ENCODE measurements around the gene MARK3.
"Not testable (repeated sequence)": the region's sequence is repeated elsewhere in the genome, so short reads cannot be mapped to it uniquely, and the experiment has no call there.

MARK3 gene

DNA sequence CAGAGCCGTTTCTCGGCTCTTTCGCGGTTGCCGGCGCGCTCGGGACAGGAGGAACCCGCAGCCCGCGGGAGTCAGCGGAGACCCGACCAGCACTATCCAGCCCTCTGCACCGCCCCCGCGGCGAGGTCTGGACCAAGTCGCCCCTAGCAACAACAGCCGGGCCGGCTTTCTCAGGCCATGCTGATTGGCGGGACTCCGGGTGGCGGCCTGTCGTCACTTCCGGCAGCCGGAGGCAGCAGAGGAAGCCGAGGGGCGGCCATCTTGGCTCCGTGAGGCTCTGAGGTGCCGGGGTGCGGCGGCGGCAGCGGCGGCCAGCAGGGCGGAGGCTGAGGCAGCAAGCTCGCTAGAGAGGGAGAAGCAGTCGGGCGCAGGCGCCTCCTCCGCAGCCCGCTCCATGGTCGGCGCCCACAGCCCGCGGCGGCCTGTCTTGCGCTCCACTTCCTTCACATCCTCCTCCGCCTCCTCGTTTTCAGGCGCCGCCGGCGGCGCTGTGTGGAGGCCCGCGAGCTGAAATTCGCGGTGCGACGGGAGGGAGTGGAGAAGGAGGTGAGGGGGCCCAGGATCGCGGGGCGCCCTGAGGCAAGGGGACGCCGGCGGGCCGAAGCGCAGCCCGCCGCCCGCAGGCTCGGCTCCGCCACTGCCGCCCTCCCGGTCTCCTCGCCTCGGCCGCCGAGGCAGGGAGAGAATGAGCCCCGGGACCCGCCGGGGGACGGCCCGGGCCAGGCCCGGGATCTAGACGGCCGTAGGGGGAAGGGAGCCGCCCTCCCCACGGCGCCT is at the start of gene MARK3:
TSS of gene MARK3 (plus strand) at position 264 of the 777 bp plus-strand sequence. CDS start 615 bp downstream, outside the sequence.
- peak; percentile 63 for DNase-seq

GRCh38 chr14:103336191-103336590 is 49.0 kb upstream of the MARK3 start:
- no peak for DNase-seq

- no peak for DNase-seq
Observed at GRCh38 chr14:103337794-103338193, 47.4 kb upstream of the MARK3 start.

DNA sequence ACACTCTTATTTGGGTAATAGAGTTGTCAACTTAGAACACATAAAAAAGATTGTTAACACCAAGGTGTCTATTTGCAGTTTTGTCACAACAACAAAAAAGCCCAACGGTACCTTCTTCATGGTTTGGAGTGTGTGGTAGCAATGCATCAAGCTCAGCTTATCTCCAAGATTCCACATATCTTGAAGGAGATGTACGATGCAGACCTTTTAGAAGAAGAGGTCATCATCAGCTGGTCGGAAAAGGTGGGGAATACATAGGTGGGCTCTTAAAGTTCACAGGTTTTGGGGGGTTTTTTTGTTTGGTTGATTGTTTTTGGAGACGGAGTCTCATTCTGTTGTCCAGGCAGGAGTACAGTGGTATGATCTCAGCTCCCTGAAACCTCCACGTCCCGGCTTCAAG is 45.7 kb upstream of the MARK3 start:
- no peak for DNase-seq

GRCh38 chr14:103340480-103341212 is 44.6 kb upstream of the MARK3 start:
- DNase-seq, result no peak

- DNase-seq, result no peak
Observed at GRCh38 chr14:103341250-103342129, 43.7 kb upstream of the MARK3 start.

- DNase-seq, result no peak
Observed at GRCh38 chr14:103343164-103343879, 41.9 kb upstream of the MARK3 start.

GRCh38 chr14:103343905-103344797 is 41.1 kb upstream of the MARK3 start:
- DNase-seq, result no peak

- no peak for DNase-seq
Observed at GRCh38 chr14:103346286-103346685, 38.9 kb upstream of the MARK3 start.

DNA sequence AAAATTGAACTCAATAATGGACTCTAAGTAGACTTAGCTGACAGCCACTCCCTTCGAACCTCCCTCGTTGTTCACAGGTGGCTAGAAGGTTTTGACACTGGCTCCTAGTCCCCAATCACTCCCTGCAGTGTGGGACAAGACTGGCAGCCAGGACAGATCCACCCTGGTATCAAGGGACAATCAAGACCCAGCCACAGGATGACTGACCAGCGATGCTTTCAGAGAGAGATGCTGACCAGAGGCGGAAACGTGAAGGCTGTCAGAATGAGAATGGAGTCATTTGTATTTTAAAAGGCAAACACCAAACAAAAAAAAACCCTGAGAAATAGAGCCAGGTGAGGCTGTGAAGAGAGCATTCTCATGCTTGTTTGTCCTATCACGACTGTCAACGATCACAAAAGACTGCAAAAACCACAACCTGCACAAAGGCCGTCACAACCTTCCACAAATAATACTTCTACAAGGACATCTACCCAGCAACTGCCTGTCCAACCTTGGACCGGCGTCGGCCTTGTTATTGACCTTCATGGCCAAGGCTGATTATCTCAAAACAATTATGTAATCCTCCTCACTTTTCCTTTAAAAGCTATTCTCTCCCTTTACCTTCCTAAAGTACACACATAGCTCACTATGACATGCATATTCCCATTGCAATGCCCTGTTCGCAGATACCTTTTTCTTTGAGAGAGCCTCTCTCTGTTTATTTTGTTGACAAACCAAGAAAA is 38.0 kb upstream of the MARK3 start:
- DNase-seq, result no peak

- DNase-seq, result no peak
Observed at GRCh38 chr14:103348154-103348553, 37.1 kb upstream of the MARK3 start.

DNA sequence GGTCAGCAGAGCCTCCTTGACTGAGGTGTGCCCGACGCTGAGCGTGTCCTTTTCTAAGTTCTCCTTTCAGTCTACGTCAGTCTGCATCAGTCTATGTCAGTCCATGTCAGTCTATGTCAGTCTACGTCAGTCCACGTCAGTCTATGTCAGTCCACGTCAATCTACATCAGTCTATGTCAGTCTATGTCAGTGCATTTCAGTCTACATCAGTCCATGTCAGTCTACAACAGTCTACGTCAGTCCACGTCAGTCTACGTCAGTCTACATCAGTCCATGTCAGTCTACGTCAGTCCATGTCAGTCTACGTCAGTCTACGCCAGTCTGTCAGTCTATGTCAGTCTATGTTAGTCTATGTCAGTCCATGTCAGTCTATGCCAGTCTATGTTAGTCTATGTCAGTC is 35.2 kb upstream of the MARK3 start:
- no peak for DNase-seq

- DNase-seq, result no peak
Observed at GRCh38 chr14:103353362-103353761, 31.9 kb upstream of the MARK3 start.

DNA sequence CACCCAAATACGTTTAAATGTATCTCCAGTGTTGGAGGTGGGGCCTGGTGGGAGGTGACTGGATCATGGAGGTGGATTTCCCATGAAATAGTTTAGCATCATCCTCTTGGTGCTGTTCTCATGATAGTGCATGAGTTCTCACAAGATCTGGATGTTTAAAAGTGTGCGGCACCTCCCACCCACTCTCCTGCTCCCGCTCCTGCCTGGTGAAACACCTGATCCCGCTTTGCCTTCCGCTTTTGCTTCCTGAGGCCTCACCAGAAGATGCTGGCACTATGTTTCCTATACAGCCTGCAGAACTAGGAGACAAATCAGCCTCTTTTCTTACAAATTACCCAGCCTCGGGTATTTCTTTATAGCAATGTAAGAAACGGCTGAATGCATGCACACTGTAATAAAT is 31.1 kb upstream of the MARK3 start:
- DNase-seq, result no peak

DNA sequence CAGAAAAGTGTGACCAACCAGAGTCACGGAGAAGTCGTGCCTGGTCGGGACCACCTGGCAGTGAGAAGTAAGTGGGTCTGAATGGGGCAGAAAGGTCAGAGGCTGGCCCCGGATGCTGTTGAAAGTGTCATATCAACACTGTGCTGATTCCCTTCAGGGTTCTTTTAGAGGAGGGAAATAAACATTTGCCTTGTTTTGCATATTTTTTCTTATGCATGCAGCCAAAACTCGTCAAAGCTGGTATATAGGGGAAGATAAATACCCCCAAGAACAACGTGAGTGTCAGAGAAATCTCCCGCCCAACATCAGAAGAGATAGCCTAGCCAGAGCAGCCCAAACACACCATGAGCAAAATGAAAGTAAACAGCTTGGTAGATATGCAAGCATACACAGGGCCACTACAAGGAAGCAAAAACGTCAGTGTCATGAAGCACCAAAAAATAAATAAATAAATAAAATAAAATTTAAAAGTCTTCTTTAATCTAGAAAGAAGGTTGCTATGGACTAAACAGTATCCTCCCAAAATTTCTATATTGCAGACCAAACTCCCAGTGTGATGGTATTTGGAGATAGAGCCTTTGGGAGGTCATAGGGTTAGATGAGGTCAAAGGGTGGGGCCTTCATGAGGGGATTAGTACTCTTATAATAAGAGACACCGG is 29.1 kb upstream of the MARK3 start:
- no peak for DNase-seq

GRCh38 chr14:103357552-103357951 is 27.7 kb upstream of the MARK3 start:
- DNase-seq, result not testable (repeated sequence)

GRCh38 chr14:103360548-103360947 is 24.7 kb upstream of the MARK3 start:
- no peak for DNase-seq

- DNase-seq, result no peak
Observed at GRCh38 chr14:103361867-103362266, 23.3 kb upstream of the MARK3 start.

DNA sequence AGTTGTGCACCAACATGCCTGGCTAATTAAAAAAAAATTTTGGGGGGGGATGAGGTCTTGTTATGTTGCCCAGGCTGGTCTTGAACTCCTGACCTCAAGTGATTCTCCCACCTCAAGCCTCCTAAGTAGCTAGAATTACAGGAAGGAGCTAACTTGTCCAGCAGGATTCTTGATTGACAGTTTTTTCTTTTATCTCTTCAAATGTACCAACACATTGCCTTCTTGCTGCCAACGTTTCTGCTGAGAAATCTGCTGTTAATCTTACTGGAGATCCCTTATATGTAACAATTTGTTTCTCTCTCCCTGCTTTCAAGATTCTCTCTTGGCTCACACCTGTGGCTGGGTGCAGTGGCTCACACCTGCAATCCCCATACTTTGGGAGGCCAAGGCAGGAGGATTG is 22.4 kb upstream of the MARK3 start:
- no peak for DNase-seq

DNA sequence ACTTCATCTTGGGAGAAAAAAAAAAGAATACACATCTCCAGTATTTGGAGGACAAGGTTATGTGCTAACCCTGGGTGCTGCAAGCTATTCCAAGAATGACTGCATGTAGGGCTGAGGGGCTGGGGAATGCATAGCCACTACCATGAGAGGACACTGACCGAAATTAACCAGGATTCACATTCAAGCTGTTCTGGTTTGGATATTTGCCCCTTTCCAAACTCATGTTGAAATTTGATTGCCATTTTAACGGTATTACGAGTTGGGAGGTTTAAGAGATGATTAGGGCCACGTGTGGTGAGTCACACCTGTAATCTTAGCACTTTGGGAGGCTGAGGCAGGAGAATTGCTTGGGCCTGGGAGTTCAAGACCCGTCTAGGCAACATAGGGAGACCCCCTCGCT is 18.5 kb upstream of the MARK3 start:
- DNase-seq, result no peak

All from NCI-H1417 treated with DMSO at 0.1 percent for 48 hours (cell line).